ENCODE measurements around the gene RGS18.
"Not testable (repeated sequence)": the region's sequence is repeated elsewhere in the genome, so short reads cannot be mapped to it uniquely, and the experiment has no call there.

Gene RGS18

GRCh38 chr1:192123212-192123611 is 35.0 kb upstream of the RGS18 start:
- CTCF ChIA-PET: no interaction called here
- no peak for DNase-seq (ENCODE audit: low read depth, low spot score)
- TF ChIP-seq CTCF (IDR thresholded peaks at IDR 0.05; ENCODE audit: insufficient read depth, low read length, missing control alignments): no peak
- H3K4me3 ChIP-seq (ENCODE audit: low read depth, low read length): no peak overlapping the region
- POLR2A ChIA-PET: no interaction called here

GRCh38 chr1:192126030-192126619 is 32.1 kb upstream of the RGS18 start:
- CTCF ChIA-PET: no interaction called here
- no peak overlapping the region for H3K4me3 ChIP-seq (ENCODE audit: low read depth, low read length)

GRCh38 chr1:192130175-192130574 is 28.1 kb upstream of the RGS18 start:
- CTCF ChIA-PET: no interaction called here
- H3K4me3 ChIP-seq (ENCODE audit: low read depth, low read length): no peak overlapping the region
- no peak for TF ChIP-seq CTCF (IDR thresholded peaks at IDR 0.05; ENCODE audit: insufficient read depth, low read length, missing control alignments)
- POLR2A ChIA-PET: no interaction called here
- no peak for DNase-seq (ENCODE audit: low read depth, low spot score)

More at GRCh38 chr1:192126030-192126619, 32.1 kb upstream of the RGS18 start:
- POLR2A ChIA-PET: no interaction called here
- TF ChIP-seq CTCF (IDR thresholded peaks at IDR 0.05; ENCODE audit: insufficient read depth, low read length, missing control alignments): no peak
- no peak for DNase-seq (ENCODE audit: low read depth, low spot score)

- H3K4me3 ChIP-seq (ENCODE audit: low read depth, low read length); POLR2A ChIA-PET; CTCF ChIA-PET: not testable (repeated sequence)
Observed at GRCh38 chr1:192130865-192131264, 27.4 kb upstream of the RGS18 start.

GRCh38 chr1:192131914-192132313 is 26.3 kb upstream of the RGS18 start:
- no peak for TF ChIP-seq CTCF (IDR thresholded peaks at IDR 0.05; ENCODE audit: insufficient read depth, low read length, missing control alignments)
- CTCF ChIA-PET: no interaction called here
- DNase-seq (ENCODE audit: low read depth, low spot score): no peak
- POLR2A ChIA-PET: no interaction called here
- no peak overlapping the region for H3K4me3 ChIP-seq (ENCODE audit: low read depth, low read length)

More at GRCh38 chr1:192130865-192131264, 27.4 kb upstream of the RGS18 start:
- DNase-seq (ENCODE audit: low read depth, low spot score): not testable (repeated sequence)

GRCh38 chr1:192133350-192133926 is 24.8 kb upstream of the RGS18 start:
- no peak for DNase-seq (ENCODE audit: low read depth, low spot score)
- ChIA-PET POLR2A (no interaction called here), CTCF (no interaction called here)
- no peak overlapping the region for H3K4me3 ChIP-seq (ENCODE audit: low read depth, low read length)
- no peak for TF ChIP-seq CTCF (IDR thresholded peaks at IDR 0.05; ENCODE audit: insufficient read depth, low read length, missing control alignments)

- ChIA-PET CTCF (interaction anchor here (0.6 kb wide), 1 partner anchor 1596 kb away, joined by 4 read pairs; no protein-coding TSS in a partner anchor), POLR2A (no interaction called here)
- no peak for TF ChIP-seq CTCF (IDR thresholded peaks at IDR 0.05; ENCODE audit: insufficient read depth, low read length, missing control alignments)
Observed at GRCh38 chr1:192140382-192140781, 17.9 kb upstream of the RGS18 start.

More at GRCh38 chr1:192140382-192140781, 17.9 kb upstream of the RGS18 start:
- DNase-seq (ENCODE audit: low read depth, low spot score): no peak
- H3K4me3 ChIP-seq (ENCODE audit: low read depth, low read length): no peak overlapping the region

Data from AG04449 (cell line).